ENCODE data around the gene ARID1B.

- no peak for TF ChIP-seq TAF1 (conservative IDR thresholded peaks at IDR 0.05)
- no peak for TF ChIP-seq FOXA1 (IDR thresholded peaks at IDR 0.05)
- no peak for TF ChIP-seq YY1 (IDR thresholded peaks at IDR 0.05)
- TF ChIP-seq CTCF (IDR thresholded peaks at IDR 0.05; ENCODE audit: low read depth, low read length, missing input control) = no peak
- TF ChIP-seq REST (IDR thresholded peaks at IDR 0.05) = no peak
- TF ChIP-seq RAD21 (IDR thresholded peaks at IDR 0.05) = no peak
- no peak for TF ChIP-seq MAX (IDR thresholded peaks at IDR 0.05)
- no peak for TF ChIP-seq ZBTB33 (IDR thresholded peaks at IDR 0.05)
- no peak for TF ChIP-seq JUND (IDR thresholded peaks at IDR 0.05)
- TF ChIP-seq NR2F2 (IDR thresholded peaks at IDR 0.05) = no peak
- TF ChIP-seq HNF4G (IDR thresholded peaks at IDR 0.05) = no peak
- TF ChIP-seq EGR1 (IDR thresholded peaks at IDR 0.05; ENCODE audit: low read depth in 2 of 2) = no peak
- no peak for TF ChIP-seq ATF3 (IDR thresholded peaks at IDR 0.05)
Observed at GRCh38 chr6:157253699-157254098, 476.5 kb downstream of the ARID1B start.

Data from liver (tissue), 3 donors.